Epithelial cell of prostate (primary cell): ENCODE results near the gene HNRNPH2.
A peak's percentile ranks its signal among the peaks of the same experiment; 100 is the strongest.

Source experiments
- DNase-seq: peaks from one replicate; pipeline ENCODE4 v3.0.0-alpha.2; 2011; ENCODE audit warnings: low read depth, low spot score
- H3K27ac ChIP-seq: fragments of 450-650 bp; 2 replicates; pipeline ENCODE4 v1.5.1; 2017; ENCODE audit warnings: mild to moderate bottlenecking

Gene HNRNPH2

GRCh38 chrX:101393530-101394305, 14.3 kb upstream of the HNRNPH2 start:
- no peak for DNase-seq
- H3K27ac ChIP-seq, result peak overlapping the region; percentile 77

DNA sequence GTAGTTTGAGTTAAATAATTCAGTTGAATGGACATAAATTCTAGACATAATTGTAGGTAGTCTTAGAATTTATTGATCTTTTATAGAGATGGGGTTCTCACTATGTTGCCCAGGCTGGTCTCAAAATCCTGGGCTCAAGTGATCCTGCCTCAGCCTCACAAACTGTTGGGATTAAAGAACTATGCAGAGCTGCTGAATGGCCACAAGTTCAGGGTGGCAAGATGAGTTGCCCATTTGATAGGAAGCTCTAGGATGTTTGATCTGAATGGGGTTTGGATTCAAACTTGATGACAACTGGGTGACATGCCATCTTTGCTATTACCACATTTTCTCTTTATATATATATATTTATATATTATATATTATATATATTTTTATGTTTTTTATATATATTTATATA, 13.7 kb upstream of the HNRNPH2 start:
- peak overlapping the region; percentile 77 for H3K27ac ChIP-seq
- no peak for DNase-seq

GRCh38 chrX:101395789-101396188, 12.2 kb upstream of the HNRNPH2 start:
- no peak for DNase-seq
- no peak overlapping the region for H3K27ac ChIP-seq

DNA sequence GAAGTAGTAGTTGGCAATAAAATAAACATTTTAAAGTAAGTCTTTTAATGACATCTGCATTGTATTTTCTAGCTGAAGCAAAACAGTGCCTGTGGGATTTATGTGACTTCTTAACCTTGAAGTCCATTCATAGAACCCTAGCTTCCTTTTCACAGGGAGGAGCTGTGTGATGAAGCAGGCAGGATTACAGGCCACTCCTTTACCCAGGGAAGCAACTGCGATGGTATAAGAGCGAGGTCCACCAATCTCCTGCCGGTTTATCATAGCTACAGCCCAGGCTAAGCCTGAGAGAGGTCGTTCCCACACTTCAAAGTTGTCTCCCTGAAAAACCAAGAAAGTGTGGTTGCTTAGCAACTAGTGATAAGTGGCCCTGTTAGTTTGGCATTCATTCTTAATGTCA, 10.2 kb upstream of the HNRNPH2 start:
- H3K27ac ChIP-seq, result peak overlapping the region; percentile 17
- no peak for DNase-seq

DNA sequence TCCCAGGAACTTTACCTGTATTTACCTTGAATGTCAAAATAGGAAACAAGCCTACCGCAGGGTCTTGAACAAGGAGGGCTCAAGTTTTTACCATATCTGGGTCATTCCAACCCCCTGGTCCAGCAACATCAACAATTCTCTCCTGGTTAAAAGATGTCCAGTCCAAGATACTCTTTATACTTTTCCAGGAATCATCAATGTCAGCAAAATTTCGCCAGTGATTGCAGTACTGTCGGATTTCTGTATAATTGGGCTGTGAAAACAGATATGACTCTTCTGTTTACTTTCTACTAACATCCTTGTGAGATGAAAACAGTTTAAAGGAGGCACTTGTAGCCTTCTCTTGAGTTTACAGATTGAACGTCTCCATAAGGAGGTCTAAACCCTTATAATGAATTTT, 9.3 kb upstream of the HNRNPH2 start:
- DNase-seq, result no peak

DNA sequence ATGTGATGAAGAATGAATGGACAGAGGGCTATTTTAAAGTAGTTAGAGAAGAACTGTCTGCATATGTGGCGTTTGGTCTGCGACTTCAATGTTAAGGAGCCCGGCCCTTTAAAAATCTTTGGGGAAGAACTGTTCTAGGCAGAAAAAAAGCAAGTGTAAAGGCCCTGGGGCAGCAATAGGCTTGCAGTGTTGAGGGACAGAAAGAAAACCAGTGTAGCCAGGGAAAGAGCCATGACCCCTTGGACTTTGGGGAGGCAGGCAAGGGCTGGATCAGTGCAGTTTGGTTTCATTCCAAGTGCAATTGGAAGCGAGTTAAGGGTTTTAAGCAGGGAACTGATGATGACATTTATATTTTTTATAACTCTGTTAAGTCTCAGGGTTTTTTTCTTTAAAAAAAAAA, 8.2 kb upstream of the HNRNPH2 start:
- no peak for DNase-seq

More for the DNA sequence above, 9.3 kb upstream of the HNRNPH2 start:
- H3K27ac ChIP-seq, result no peak overlapping the region

GRCh38 chrX:101407167-101407747, 765 bp upstream of the HNRNPH2 start:
- no peak for DNase-seq
- peak overlapping the region; percentile 81 for H3K27ac ChIP-seq

More for the DNA sequence above, 8.2 kb upstream of the HNRNPH2 start:
- H3K27ac ChIP-seq, result no peak overlapping the region

DNA sequence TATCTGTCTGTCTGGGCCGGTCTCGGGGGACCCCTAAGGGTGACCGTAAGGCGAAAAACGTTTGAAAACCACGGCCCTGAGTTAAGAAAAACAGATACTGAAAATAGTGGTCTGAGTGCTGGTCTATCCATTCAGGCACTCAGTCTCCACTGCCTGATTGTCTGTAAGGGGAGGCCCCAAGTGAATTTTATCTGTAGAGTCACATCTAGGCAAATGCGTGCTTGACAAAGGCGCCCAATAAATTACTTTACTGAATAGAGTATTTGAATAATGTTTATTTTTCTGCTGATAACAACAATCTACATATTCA, 465 bp downstream of the HNRNPH2 start:
- DNase-seq, result no peak
- H3K27ac ChIP-seq, result peak overlapping the region; percentile 81

DNA sequence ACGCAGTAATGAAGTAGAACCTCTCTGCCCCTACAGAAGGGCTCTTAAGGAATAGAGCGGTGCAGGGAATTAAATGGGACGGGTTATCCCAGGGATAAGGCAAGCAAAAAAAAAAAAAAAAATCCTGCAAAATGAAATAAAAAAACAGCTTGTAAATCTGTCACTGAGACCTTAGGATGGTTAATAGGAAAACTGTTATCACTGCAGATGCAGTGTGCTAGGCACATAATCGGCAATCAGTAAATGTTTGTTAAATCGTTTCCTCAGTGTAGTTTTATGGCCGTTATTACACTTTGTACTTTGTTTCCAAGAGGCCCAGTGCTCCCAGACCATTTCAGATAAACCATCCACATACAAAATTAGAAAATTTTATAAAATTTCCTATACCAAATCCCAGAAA, 1.0 kb downstream of the HNRNPH2 start:
- no peak for DNase-seq
- H3K27ac ChIP-seq, result peak overlapping the region; percentile 81

DNA sequence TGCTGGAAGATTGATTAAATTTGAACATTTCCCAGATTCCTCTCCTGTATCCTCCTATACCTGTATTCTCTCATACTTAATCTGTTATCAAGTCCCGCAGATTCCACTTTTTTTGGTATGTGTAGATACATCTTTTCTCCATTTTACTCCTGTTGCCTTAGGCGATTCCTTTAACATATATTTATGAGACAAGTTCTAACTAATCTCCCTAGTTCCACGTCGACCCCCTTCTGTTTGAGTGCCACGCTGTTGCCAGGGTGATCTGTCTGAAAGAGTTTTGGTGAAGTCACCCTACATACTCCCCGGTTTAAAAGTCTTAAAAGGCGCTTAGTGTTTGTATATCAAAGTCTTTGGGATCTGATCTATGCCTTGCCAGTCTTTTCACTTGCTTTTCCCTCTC, 2.4 kb downstream of the HNRNPH2 start:
- H3K27ac ChIP-seq, result no peak overlapping the region
- no peak for DNase-seq

DNA sequence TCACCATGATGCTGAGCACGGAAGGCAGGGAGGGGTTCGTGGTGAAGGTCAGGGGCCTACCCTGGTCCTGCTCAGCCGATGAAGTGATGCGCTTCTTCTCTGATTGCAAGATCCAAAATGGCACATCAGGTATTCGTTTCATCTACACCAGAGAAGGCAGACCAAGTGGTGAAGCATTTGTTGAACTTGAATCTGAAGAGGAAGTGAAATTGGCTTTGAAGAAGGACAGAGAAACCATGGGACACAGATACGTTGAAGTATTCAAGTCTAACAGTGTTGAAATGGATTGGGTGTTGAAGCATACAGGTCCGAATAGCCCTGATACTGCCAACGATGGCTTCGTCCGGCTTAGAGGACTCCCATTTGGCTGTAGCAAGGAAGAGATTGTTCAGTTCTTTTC, 4.0 kb downstream of the HNRNPH2 start:
- no peak overlapping the region for H3K27ac ChIP-seq
- DNase-seq, result no peak

GRCh38 chrX:101415180-101416145, 7.4 kb downstream of the HNRNPH2 start:
- no peak for DNase-seq
- H3K27ac ChIP-seq, result no peak overlapping the region

- no peak overlapping the region for H3K27ac ChIP-seq
- no peak for DNase-seq
Measured at GRCh38 chrX:101416691-101417090, 8.7 kb downstream of the HNRNPH2 start.

- H3K27ac ChIP-seq, result no peak overlapping the region
- no peak for DNase-seq
Measured at GRCh38 chrX:101417190-101417589, 9.2 kb downstream of the HNRNPH2 start.

- peak overlapping the region; percentile 4 for H3K27ac ChIP-seq
- no peak for DNase-seq
Measured at GRCh38 chrX:101417981-101418841, 10.2 kb downstream of the HNRNPH2 start.

GRCh38 chrX:101419489-101419888, 11.5 kb downstream of the HNRNPH2 start:
- no peak overlapping the region for H3K27ac ChIP-seq
- no peak for DNase-seq

- H3K27ac ChIP-seq, result no peak overlapping the region
- DNase-seq, result no peak
Measured at GRCh38 chrX:101427954-101428353, 19.9 kb downstream of the HNRNPH2 start.

- DNase-seq, result no peak
- no peak overlapping the region for H3K27ac ChIP-seq
Measured at GRCh38 chrX:101429934-101430333, 21.9 kb downstream of the HNRNPH2 start.

GRCh38 chrX:101430457-101431078, 22.5 kb downstream of the HNRNPH2 start:
- DNase-seq, result no peak
- no peak overlapping the region for H3K27ac ChIP-seq

DNA sequence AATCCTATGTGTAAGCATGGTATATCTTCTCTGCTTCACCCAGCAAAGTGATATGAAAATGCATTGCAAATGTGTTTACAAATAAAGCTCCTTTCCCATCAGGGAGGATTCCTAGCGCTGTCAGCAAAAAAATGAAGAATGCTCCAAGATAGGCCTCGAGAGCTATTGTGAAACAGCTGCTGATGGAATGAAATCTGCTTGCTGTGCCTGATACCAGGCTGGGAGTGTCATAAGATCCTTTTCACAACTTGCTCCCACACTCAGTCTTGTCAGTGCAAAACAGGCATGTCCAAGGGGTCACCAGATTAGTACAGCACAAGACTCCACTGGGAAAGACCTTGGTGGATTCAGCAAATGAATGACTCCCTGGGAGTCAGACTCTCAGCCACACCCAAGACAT, 34.1 kb downstream of the HNRNPH2 start:
- DNase-seq, result no peak
- no peak overlapping the region for H3K27ac ChIP-seq
